HepG2 (cell line): ENCODE measurements around the gene SPAAR. TPM values are rescaled to one million over a fixed set of nuclear protein-coding genes. Genes with fewer than 3 reads are reported as not detected.

Experiments used
- ATAC-seq: fragments of 200-7000 bp; cut with Tn5 transposase; 3 replicates; pipeline ENCODE4 v1.9.1; 2020; ENCODE audit warnings: mild to moderate bottlenecking, moderate library complexity
- BruUV-seq: library from RNA; stranded (reverse); fragments of 400-500 nt; replicated peaks from 2 replicates; lab custom pipeline; 2021; lab: Mats Ljungman, UMichigan
- CTCF ChIA-PET: fragments of 300-600 bp; formaldehyde crosslinking; extraction: SDS; loops from one replicate; lab custom pipeline; 2021; ENCODE audit warnings: low total read pairs, inconsistent platforms, low intra/inter-chr PET ratio; lab: Yijun Ruan, JAX
- POLR2A ChIA-PET: fragments of 350-600 bp; sonication (Branson Sonifier 250); formaldehyde crosslinking; loops from one replicate; lab custom pipeline; 2020; ENCODE audit warnings: antibody characterized with exemption, inconsistent platforms; lab: Yijun Ruan, JAX
- DNase-seq: peaks from one replicate; pipeline ENCODE4 v3.0.0-alpha.2; 2015; ENCODE audit warnings: low spot score
- FAIRE-seq: peaks from 3 replicates; lab custom pipeline; 2011; peaks lifted over from hg19 to GRCh38; lab: Jason Lieb, UNC
- H2AFZ ChIP-seq: one replicate; pipeline ENCODE4 v1.6.1; 2011; ENCODE audit warnings: low read length, inconsistent platforms
- H3K27ac ChIP-seq: fragments of 300-600 bp; 3 replicates; pipeline ENCODE4 v1.8.0; 2011; ENCODE audit warnings: mixed run types, mild to moderate bottlenecking, mixed read lengths, low read length, inconsistent platforms; ENCODE audit not compliant: insufficient read depth; ENCODE audit errors: extremely low read length
- H3K27me3 ChIP-seq, 2 experiments: fragments of 200-600 bp in 1 of 2; 2 replicates in 1 of 2; 3 replicates in 1 of 2; pipeline versions ENCODE4 v1.6.0 to v1.8.0; 2011; ENCODE audit warnings: low read length in 2 of 2, mild to moderate bottlenecking in 2 of 2, moderate library complexity in 2 of 2, inconsistent platforms in 1 of 2; ENCODE audit not compliant: insufficient read depth in 2 of 2, control insufficient read depth in 1 of 2
- H3K36me3 ChIP-seq, 2 experiments: fragments of 200-600 bp in 1 of 2; replicated peaks in 1 of 2; 2 replicates in 1 of 2; 3 replicates in 1 of 2; pipeline versions ENCODE4 v1.5.1 to v1.8.0; 2011; ENCODE audit warnings: low read length in 2 of 2, inconsistent platforms in 1 of 2; ENCODE audit not compliant: insufficient read depth in 2 of 2, control insufficient read depth in 1 of 2
- H3K4me1 ChIP-seq: 2 replicates; pipeline ENCODE4 v1.5.1; 2012; ENCODE audit warnings: low read length, inconsistent platforms; ENCODE audit not compliant: insufficient read depth
- H3K4me2 ChIP-seq: 2 replicates; pipeline ENCODE4 v1.6.0; 2011; ENCODE audit warnings: low read depth, low read length, inconsistent platforms
- H3K4me3 ChIP-seq, 3 experiments: fragments of 200-600 bp in 1 of 3; sonication (generic), shearing (Covaris generic) in 1 of 3; replicated peaks in 1 of 3; 2 replicates each; pipeline ENCODE4 v1.5.1; 2011 to 2016; ENCODE audit warnings: low read length in 3 of 3, inconsistent platforms in 2 of 3, low read depth in 2 of 3, mild to moderate bottlenecking in 2 of 3, control low read depth in 1 of 3, mixed read lengths in 1 of 3; ENCODE audit not compliant: insufficient read depth in 1 of 3
- H3K79me2 ChIP-seq: one replicate; pipeline ENCODE4 v1.6.1; 2011; ENCODE audit warnings: low read length, inconsistent platforms; ENCODE audit not compliant: insufficient read depth
- H3K9ac ChIP-seq: 2 replicates; pipeline ENCODE4 v1.6.0; 2011; ENCODE audit warnings: mild to moderate bottlenecking, low read depth, low read length, inconsistent platforms; ENCODE audit not compliant: insufficient read depth
- H3K9me3 ChIP-seq: 2 replicates; pipeline ENCODE4 v1.5.1; 2012; ENCODE audit warnings: mild to moderate bottlenecking, low read length
- H4K20me1 ChIP-seq: 2 replicates; pipeline ENCODE4 v1.6.0; 2011; ENCODE audit warnings: inconsistent platforms, mild to moderate bottlenecking, low read length, moderate library complexity; ENCODE audit not compliant: insufficient read depth
- ARNT ChIP-seq: fragments of 450-650 bp; IDR thresholded peaks from 2 replicates; pipeline ENCODE4 v1.6.1; 2017
- NR2F6 ChIP-seq, 2 experiments: IDR thresholded peaks; 2 replicates each; pipeline ENCODE4 v1.6.1; 2016; ENCODE audit warnings: antibody characterized with exemption in 1 of 2, mild to moderate bottlenecking in 1 of 2
- RAD21 ChIP-seq: fragments of 450-650 bp; formaldehyde crosslinking; IDR thresholded peaks from 2 replicates; pipeline ENCODE4 v1.5.0; 2020; ENCODE audit warnings: mild to moderate bottlenecking
- TAF15 ChIP-seq: fragments of 200-400 bp; formaldehyde crosslinking; IDR thresholded peaks from one replicate; pipeline ENCODE4 v1.6.1; 2018; ENCODE audit warnings: mild to moderate bottlenecking, low read depth, low read length; ENCODE audit not compliant: poor library complexity, severe bottlenecking
- TEAD3 ChIP-seq: optimal IDR thresholded peaks from 2 replicates; pipeline ENCODE3; 2016; ENCODE audit warnings: borderline replicate concordance
- XBP1 ChIP-seq: sonication (generic); formaldehyde crosslinking; IDR thresholded peaks from 2 replicates; pipeline ENCODE4 v1.5.0; 2020; ENCODE audit warnings: missing genetic modification reagents
- YEATS2 ChIP-seq: sonication (generic); formaldehyde crosslinking; IDR thresholded peaks from 2 replicates; pipeline ENCODE4 v1.4.0; 2020; ENCODE audit warnings: missing genetic modification reagents, borderline replicate concordance
- ZNF136 ChIP-seq: sonication (generic); formaldehyde crosslinking; IDR thresholded peaks from 2 replicates; pipeline ENCODE4 v1.8.1; 2022; ENCODE audit warnings: low read depth, mild to moderate bottlenecking, moderate library complexity, missing genetic modification reagents
- WGBS: methylation state at CpG from one replicate; pipeline ENCODE4 v1.1.6; 2017; ENCODE audit warnings: low lambda C conversion rate; 5-methylcytosine and 5-hydroxymethylcytosine counted together
- in situ Hi-C: cut with HindIII; loops from 2 replicates; pipeline ENCODE4 v1.10.0; 2017; ENCODE audit warnings: low pct_unique_long_range_greater_than_20kb; ENCODE audit not compliant: extremely low pct_ligation_motif_present
- intact Hi-C: fragments of 100-400 bp; cut with micrococcal nuclease; formaldehyde crosslinking; loops from one replicate; pipeline ENCODE4 v1.10.0; 2022; ENCODE audit not compliant: unreplicated experiment
- polyA plus RNA-seq, 8 experiments: library from polyadenylated mRNA; depleted of rRNA in 3 of 8; stranded (reverse) in 7 of 8; unstranded in 1 of 8; fragments of >200 nt; fragmentation: Illumina TruSeq in 4 of 8; extraction: Trizol in 4 of 8; gene quantifications; 2 replicates each; pipeline versions ENCODE4 v1.2.1 to v1.2.3, GENCODE V29; 2011 to 2016; ENCODE audit warnings: low read depth in 4 of 8, missing spikeins in 1 of 8, mixed read lengths in 1 of 8; ENCODE audit not compliant: insufficient read depth in 1 of 8
- total RNA-seq, 5 experiments: library from RNA; depleted of rRNA; stranded (reverse); fragments of >200 nt; fragmentation: Illumina TruSeq; extraction: Trizol; gene quantifications; 2 replicates each; pipeline ENCODE4 v1.2.3, GENCODE V29; 2016; ENCODE audit warnings: low read depth in 1 of 5
- TF ChIP-seq, protein P1 (sequence below): sonication (generic); formaldehyde crosslinking; IDR thresholded peaks from 2 replicates; pipeline ENCODE4 v1.5.0; 2020; ENCODE audit warnings: missing genetic modification reagents

Gene SPAAR
- total and polyA plus RNA-seq, 2 of the 13 experiments (the other 11 are each of a cell fraction or from before 2014, with no cell fraction given), result 0.07 TPM; not detected in 1

GRCh38 chr9:35917261-35917660 is 8.0 kb downstream of the SPAAR start:
- ATAC-seq (no peak), DNase-seq (no peak), FAIRE-seq (no peak)
- peaks cover 65% of the 10 kb centered on the region for H3K4me1 ChIP-seq
- no TSS peak for BruUV-seq
- WGBS, result no CpG with 5 or more reads among the region's 4 CpGs
- CTCF ChIA-PET, result no interaction called here
- H3K9ac ChIP-seq, result no peak overlapping the region
- H3K79me2 ChIP-seq, result no peaks in the 10 kb centered on the region
- H2AFZ ChIP-seq, result no peak overlapping the region
- no peaks in the 10 kb centered on the region for H3K36me3 ChIP-seq
- H3K27ac ChIP-seq, result no peak overlapping the region
- H4K20me1 ChIP-seq, result no peaks in the 10 kb centered on the region
- no peak overlapping the region for H3K4me3 ChIP-seq
- TF ChIP-seq YEATS2 (CRISPR knock-in tag), result no peak
- TF ChIP-seq TAF15, result no peak
- TF ChIP-seq TEAD3 (CRISPR knock-in tag), result no peak
- no peak for TF ChIP-seq ARNT
- POLR2A ChIA-PET, result no interaction called here
- in situ Hi-C loops, result no loop called here
- no peak overlapping the region for H3K4me2 ChIP-seq
- H3K27me3 ChIP-seq, result peaks cover 0 to 4% of the 10 kb centered on the region in 2 experiments; a peak in 1 of 5 replicates
- intact Hi-C loops, result no loop called here
- H3K9me3 ChIP-seq, result no peaks in the 10 kb centered on the region

DNA sequence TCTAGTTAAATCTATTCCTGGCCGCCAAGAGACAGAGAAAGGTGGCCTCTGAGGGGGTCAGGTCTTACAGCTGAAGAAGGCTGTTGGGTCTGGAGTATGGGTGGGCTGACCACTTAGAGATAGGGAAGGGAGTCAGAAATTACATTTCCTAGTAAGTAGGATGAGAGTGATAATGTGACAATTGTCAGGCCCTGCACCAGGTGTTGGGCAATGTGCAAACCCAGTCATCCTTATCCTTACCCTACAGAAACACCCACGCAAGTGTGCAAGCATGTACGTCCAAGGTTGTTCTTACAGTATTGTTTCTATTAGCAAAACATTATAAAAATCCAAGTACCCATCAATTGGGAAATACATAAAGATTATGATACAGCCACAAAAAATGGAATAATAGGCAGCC is 9.5 kb downstream of the SPAAR start:
- no peak for FAIRE-seq
- no peak overlapping the region for H3K27ac ChIP-seq

More for the DNA sequence above, 9.5 kb downstream of the SPAAR start:
- in situ Hi-C loops, result no loop called here
- no peaks in the 10 kb centered on the region for H3K27me3 ChIP-seq
- CTCF ChIA-PET, result no interaction called here
- H3K4me2 ChIP-seq, result no peak overlapping the region
- DNase-seq (no peak), ATAC-seq (no peak)
- no peak overlapping the region for H3K9ac ChIP-seq
- WGBS, result 68% methylated on average over 3 of the region's 3 CpGs
- TF ChIP-seq RAD21 (CRISPR knock-in tag) (no peak), NR2F6 (IDR thresholded peaks at IDR 0.05) (no peak), NR2F6 (CRISPR knock-in tag; IDR thresholded peaks at IDR 0.05) (no peak), ZNF136 (CRISPR knock-in tag) (no peak), XBP1 (CRISPR knock-in tag) (no peak)
- TF ChIP-seq, protein P1, sequence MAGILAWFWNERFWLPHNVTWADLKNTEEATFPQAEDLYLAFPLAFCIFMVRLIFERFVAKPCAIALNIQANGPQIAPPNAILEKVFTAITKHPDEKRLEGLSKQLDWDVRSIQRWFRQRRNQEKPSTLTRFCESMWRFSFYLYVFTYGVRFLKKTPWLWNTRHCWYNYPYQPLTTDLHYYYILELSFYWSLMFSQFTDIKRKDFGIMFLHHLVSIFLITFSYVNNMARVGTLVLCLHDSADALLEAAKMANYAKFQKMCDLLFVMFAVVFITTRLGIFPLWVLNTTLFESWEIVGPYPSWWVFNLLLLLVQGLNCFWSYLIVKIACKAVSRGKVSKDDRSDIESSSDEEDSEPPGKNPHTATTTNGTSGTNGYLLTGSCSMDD (CRISPR knock-in tag), result no peak
- no peaks in the 10 kb centered on the region for H3K36me3 ChIP-seq
- H3K4me1 ChIP-seq, result peaks cover 58% of the 10 kb centered on the region
- no peak overlapping the region for H3K4me3 ChIP-seq
- intact Hi-C loops, result no loop called here
- no peaks in the 10 kb centered on the region for H3K79me2 ChIP-seq
- POLR2A ChIA-PET, result no interaction called here
- no TSS peak for BruUV-seq
- H3K9me3 ChIP-seq, result no peaks in the 10 kb centered on the region
- no peak overlapping the region for H2AFZ ChIP-seq
- no peaks in the 10 kb centered on the region for H4K20me1 ChIP-seq
